KG1 (cell line): ENCODE data around the gene SLC28A3.
"Not testable (repeated sequence)": the region's sequence is repeated elsewhere in the genome, so short reads cannot be mapped to it uniquely, and the experiment has no call there.

Experiments used
- DNase-seq: peaks from one replicate; lab custom pipeline; 2025; lab: John Stamatoyannopoulos, UW

Gene SLC28A3

GRCh38 chr9:84340535-84340934, at the start of gene SLC28A3:
SLC28A3 (minus strand) TSS chr9:84340758; CDS start chr9:84340633, 125 bp downstream.
- DNase-seq, result no peak

GRCh38 chr9:84390254-84390653, 49.7 kb upstream of the SLC28A3 start:
- not testable (repeated sequence) for DNase-seq

- no peak for DNase-seq
Observed at GRCh38 chr9:84387821-84388220, 47.3 kb upstream of the SLC28A3 start.

GRCh38 chr9:84386753-84387152, 46.2 kb upstream of the SLC28A3 start:
- no peak for DNase-seq

GRCh38 chr9:84385386-84386040, 45.0 kb upstream of the SLC28A3 start:
- DNase-seq, result no peak

GRCh38 chr9:84384617-84385016, 44.1 kb upstream of the SLC28A3 start:
- DNase-seq, result no peak

GRCh38 chr9:84383178-84383577, 42.6 kb upstream of the SLC28A3 start:
- DNase-seq, result no peak

- DNase-seq, result no peak
Observed at GRCh38 chr9:84382720-84383119, 42.2 kb upstream of the SLC28A3 start.

GRCh38 chr9:84381508-84381907, 41.0 kb upstream of the SLC28A3 start:
- DNase-seq, result no peak

GRCh38 chr9:84379740-84380139, 39.2 kb upstream of the SLC28A3 start:
- no peak for DNase-seq

GRCh38 chr9:84375954-84376353, 35.4 kb upstream of the SLC28A3 start:
- no peak for DNase-seq

GRCh38 chr9:84374516-84374915, 34.0 kb upstream of the SLC28A3 start:
- DNase-seq, result no peak

- no peak for DNase-seq
Observed at GRCh38 chr9:84374013-84374412, 33.5 kb upstream of the SLC28A3 start.

GRCh38 chr9:84371737-84372136, 31.2 kb upstream of the SLC28A3 start:
- DNase-seq, result no peak

GRCh38 chr9:84368601-84369000, 28.0 kb upstream of the SLC28A3 start:
- no peak for DNase-seq

- not testable (repeated sequence) for DNase-seq
Observed at GRCh38 chr9:84367726-84368125, 27.2 kb upstream of the SLC28A3 start.

GRCh38 chr9:84366683-84367082, 26.1 kb upstream of the SLC28A3 start:
- DNase-seq, result no peak

- DNase-seq, result not testable (repeated sequence)
Observed at GRCh38 chr9:84364894-84365490, 24.4 kb upstream of the SLC28A3 start.

GRCh38 chr9:84361645-84362044, 21.1 kb upstream of the SLC28A3 start:
- DNase-seq, result no peak

- no peak for DNase-seq
Observed at GRCh38 chr9:84357275-84357674, 16.7 kb upstream of the SLC28A3 start.

- no peak for DNase-seq
Observed at GRCh38 chr9:84354035-84354434, 13.5 kb upstream of the SLC28A3 start.

GRCh38 chr9:84349671-84350070, 9.1 kb upstream of the SLC28A3 start:
- no peak for DNase-seq

GRCh38 chr9:84343111-84343521, 2.6 kb upstream of the SLC28A3 start:
- DNase-seq, result no peak

- no peak for DNase-seq
Observed at GRCh38 chr9:84339962-84340361, 596 bp downstream of the SLC28A3 start.
